ENCODE results near the gene FZR1.

FZR1 gene

DNA sequence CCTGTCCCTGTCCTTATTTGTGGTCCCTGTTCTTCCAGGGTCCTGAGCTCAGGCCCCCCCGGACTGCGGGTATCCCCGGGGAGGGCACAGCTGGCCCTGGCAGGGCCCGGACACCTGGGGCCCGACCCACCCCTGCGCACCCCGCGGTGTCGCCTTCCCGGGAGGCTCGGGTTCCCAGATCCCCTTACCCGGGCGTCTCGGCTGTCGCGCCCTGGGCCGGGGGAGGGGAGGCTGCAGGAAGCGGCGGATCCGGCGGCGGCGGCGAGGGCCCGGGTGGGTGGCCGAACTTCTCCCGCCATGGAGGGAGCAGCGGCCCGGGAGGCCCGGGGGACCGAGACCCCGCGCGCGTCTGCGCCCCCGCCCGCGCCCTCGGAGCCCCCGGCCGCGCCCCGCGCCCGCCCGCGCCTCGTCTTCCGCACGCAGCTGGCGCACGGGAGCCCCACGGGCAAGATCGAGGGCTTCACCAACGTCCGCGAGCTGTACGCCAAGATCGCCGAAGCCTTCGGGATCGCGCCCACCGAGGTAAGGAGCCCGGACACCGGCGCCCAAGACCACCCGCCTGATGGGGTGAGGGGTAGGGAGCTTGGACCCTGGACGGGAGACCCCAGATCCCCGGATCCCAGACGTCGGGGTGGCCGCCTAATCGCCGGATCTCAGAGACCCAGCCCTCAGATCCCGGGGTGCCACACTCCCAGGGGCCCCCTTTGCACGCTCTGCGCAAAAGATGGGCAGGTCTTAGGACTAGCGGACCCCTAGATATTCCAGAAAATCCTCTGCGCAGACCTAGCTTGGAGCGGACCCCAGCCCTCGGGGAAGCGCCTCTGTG lies 79.4 kb downstream of the FZR1 start, which contains the start of gene GIPC3:
Gene GIPC3, plus strand, starts transcription at position 178 of the 826 bp plus-strand sequence. Its CDS starts 120 bp downstream, at position 298.
- TF ChIP-seq, protein P1, sequence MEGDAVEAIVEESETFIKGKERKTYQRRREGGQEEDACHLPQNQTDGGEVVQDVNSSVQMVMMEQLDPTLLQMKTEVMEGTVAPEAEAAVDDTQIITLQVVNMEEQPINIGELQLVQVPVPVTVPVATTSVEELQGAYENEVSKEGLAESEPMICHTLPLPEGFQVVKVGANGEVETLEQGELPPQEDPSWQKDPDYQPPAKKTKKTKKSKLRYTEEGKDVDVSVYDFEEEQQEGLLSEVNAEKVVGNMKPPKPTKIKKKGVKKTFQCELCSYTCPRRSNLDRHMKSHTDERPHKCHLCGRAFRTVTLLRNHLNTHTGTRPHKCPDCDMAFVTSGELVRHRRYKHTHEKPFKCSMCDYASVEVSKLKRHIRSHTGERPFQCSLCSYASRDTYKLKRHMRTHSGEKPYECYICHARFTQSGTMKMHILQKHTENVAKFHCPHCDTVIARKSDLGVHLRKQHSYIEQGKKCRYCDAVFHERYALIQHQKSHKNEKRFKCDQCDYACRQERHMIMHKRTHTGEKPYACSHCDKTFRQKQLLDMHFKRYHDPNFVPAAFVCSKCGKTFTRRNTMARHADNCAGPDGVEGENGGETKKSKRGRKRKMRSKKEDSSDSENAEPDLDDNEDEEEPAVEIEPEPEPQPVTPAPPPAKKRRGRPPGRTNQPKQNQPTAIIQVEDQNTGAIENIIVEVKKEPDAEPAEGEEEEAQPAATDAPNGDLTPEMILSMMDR (IDR thresholded peaks at IDR 0.05), result no peak
- Mint-ChIP-seq H3K27ac (no peak within 1 kb of the TSS), H3K27me3 (ENCODE audit: low read depth, poor library complexity) (peaks cover 74% of the 10 kb centered on the region), H3K36me3 (ENCODE audit: low read depth) (no peaks in the 10 kb centered on the region), H3K9me3 (peaks cover 8% of the 10 kb centered on the region), H3K4me3 (no peak within 1 kb of the TSS), H3K4me1 (no peaks in the 10 kb centered on the region)
- DNase-seq, result peak; percentile 57

DNA sequence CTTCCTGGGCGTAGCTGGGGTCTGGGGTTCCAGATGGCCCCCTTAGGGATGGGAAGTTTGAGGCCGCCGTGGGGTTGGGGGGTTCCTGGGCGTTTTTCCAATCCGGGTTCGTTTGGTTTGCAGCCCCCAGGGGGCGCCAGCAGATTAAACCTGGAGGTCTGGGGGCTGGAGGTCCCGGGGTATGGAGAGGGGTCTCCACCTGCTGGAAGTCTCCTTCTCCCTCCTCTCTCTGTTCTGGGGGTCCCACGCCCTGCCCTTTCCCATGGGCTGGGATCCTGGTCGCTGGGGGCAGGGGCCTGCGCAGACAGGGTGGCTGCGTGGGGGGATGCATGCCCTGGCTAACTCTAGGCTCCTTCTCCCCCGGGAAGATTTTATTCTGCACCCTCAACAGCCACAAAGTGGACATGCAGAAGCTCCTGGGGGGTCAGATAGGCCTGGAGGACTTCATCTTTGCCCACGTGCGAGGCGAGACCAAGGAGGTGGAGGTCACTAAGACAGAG lies 80.1 kb downstream of the FZR1 start:
- H3K4me3 Mint-ChIP-seq, result no peak overlapping the region
- no peak overlapping the region for H3K27ac Mint-ChIP-seq
- TF ChIP-seq, protein P1 (IDR thresholded peaks at IDR 0.05), result peak; percentile 58
- H3K9me3 Mint-ChIP-seq, result peaks cover 12% of the 10 kb centered on the region
- peaks cover 69% of the 10 kb centered on the region for H3K27me3 Mint-ChIP-seq (ENCODE audit: low read depth, poor library complexity)
- no peaks in the 10 kb centered on the region for H3K36me3 Mint-ChIP-seq (ENCODE audit: low read depth)
- H3K4me1 Mint-ChIP-seq, result no peaks in the 10 kb centered on the region
- DNase-seq, result peak; percentile 64

DNA sequence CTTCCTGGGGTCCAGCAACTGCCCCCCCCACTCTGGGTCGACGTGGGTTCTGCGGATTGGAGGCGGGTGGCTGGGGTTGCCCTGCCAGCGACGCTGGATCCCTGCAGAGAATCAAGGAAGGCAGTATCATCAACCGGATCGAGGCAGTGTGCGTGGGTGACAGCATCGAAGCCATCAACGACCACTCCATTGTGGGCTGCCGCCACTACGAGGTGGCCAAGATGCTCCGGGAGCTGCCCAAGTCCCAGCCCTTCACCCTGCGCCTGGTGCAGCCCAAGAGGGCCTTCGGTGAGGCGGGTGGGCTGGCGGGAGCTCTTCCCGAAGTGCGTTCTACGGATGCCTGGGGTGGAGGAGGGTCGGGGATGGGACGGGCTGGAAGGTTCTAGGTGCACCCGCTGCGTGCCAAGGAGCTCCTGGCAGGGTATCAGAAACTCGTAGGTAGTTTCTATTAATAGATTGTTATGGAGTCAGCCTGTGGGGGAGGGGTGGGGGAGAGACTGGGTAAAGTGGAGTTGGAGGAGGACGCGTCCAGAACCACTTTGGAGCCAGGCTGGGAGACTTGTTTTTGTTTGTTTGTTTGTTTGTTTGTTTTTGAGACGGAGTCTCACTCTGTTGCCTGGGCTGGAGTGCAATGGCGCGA lies 80.7 kb downstream of the FZR1 start:
- Mint-ChIP-seq H3K27me3 (ENCODE audit: low read depth, poor library complexity) (peaks cover 70% of the 10 kb centered on the region), H3K36me3 (ENCODE audit: low read depth) (no peaks in the 10 kb centered on the region), H3K9me3 (peaks cover 19% of the 10 kb centered on the region), H3K4me1 (no peaks in the 10 kb centered on the region), H3K4me3 (no peak overlapping the region), H3K27ac (no peak overlapping the region)
- DNase-seq, result no peak
- TF ChIP-seq, protein P1 (IDR thresholded peaks at IDR 0.05), result no peak

All from nephron progenitor cell (in vitro differentiated cells).